Measurements from ENCODE around the gene CTDP1.
"Not testable (repeated sequence)": the region's sequence is repeated elsewhere in the genome, so short reads cannot be mapped to it uniquely, and the experiment has no call there.

CTDP1 gene

GRCh38 chr18:79698668-79699335 lies 19.2 kb downstream of the CTDP1 start:
- no peak for DNase-seq (ENCODE audit: low spot score)

- DNase-seq (ENCODE audit: low spot score) = no peak
These were observed 20.1 kb downstream of the CTDP1 start for GRCh38 chr18:79699653-79700052.

- DNase-seq (ENCODE audit: low spot score) = no peak
These were observed 23.3 kb downstream of the CTDP1 start for GRCh38 chr18:79702906-79703305.

- no peak for DNase-seq (ENCODE audit: low spot score)
These were observed 25.0 kb downstream of the CTDP1 start for GRCh38 chr18:79704631-79705030.

GRCh38 chr18:79705272-79705671 lies 25.7 kb downstream of the CTDP1 start:
- no peak for DNase-seq (ENCODE audit: low spot score)

- DNase-seq (ENCODE audit: low spot score) = no peak
These were observed 26.4 kb downstream of the CTDP1 start for GRCh38 chr18:79706006-79706405.

- no peak for DNase-seq (ENCODE audit: low spot score)
These were observed 27.1 kb downstream of the CTDP1 start for GRCh38 chr18:79706658-79707057.

- DNase-seq (ENCODE audit: low spot score) = no peak
These were observed 27.6 kb downstream of the CTDP1 start for GRCh38 chr18:79707239-79707638.

GRCh38 chr18:79707671-79708070 lies 28.1 kb downstream of the CTDP1 start:
- no peak for DNase-seq (ENCODE audit: low spot score)

- no peak for DNase-seq (ENCODE audit: low spot score)
These were observed 28.8 kb downstream of the CTDP1 start for GRCh38 chr18:79708412-79708811.

- no peak for DNase-seq (ENCODE audit: low spot score)
These were observed 32.7 kb downstream of the CTDP1 start for GRCh38 chr18:79712206-79712857.

- no peak for DNase-seq (ENCODE audit: low spot score)
These were observed 33.7 kb downstream of the CTDP1 start for GRCh38 chr18:79713341-79713740.

GRCh38 chr18:79714531-79715240 lies 35.1 kb downstream of the CTDP1 start:
- DNase-seq (ENCODE audit: low spot score) = no peak

GRCh38 chr18:79715280-79715679 lies 35.7 kb downstream of the CTDP1 start:
- DNase-seq (ENCODE audit: low spot score) = no peak

GRCh38 chr18:79717059-79717458 lies 37.5 kb downstream of the CTDP1 start:
- DNase-seq (ENCODE audit: low spot score) = no peak

- DNase-seq (ENCODE audit: low spot score) = no peak
These were observed 38.0 kb downstream of the CTDP1 start for GRCh38 chr18:79717555-79718074.

- DNase-seq (ENCODE audit: low spot score) = no peak
These were observed 38.5 kb downstream of the CTDP1 start for GRCh38 chr18:79718126-79718525.

- DNase-seq (ENCODE audit: low spot score) = no peak
These were observed 39.4 kb downstream of the CTDP1 start for GRCh38 chr18:79718878-79719477.

GRCh38 chr18:79719478-79720358 lies 40.1 kb downstream of the CTDP1 start:
- DNase-seq (ENCODE audit: low spot score) = not testable (repeated sequence)

GRCh38 chr18:79720359-79720733 lies 40.7 kb downstream of the CTDP1 start:
- DNase-seq (ENCODE audit: low spot score) = no peak

GRCh38 chr18:79723036-79723435 lies 43.4 kb downstream of the CTDP1 start:
- no peak for DNase-seq (ENCODE audit: low spot score)

GRCh38 chr18:79723628-79724027 lies 44.0 kb downstream of the CTDP1 start:
- no peak for DNase-seq (ENCODE audit: low spot score)

Data from kidney capillary endothelial cell (primary cell).